Thyroid gland (tissue), 4 donors: ENCODE data around the gene HEXIM1. TPM values are rescaled to one million over a fixed set of nuclear protein-coding genes. Genes with fewer than 3 reads are reported as not detected.
A peak's percentile ranks its signal among the peaks of the same experiment; 100 is the strongest.

Source experiments
- DNase-seq, 2 donors: peaks; one replicate each; pipeline ENCODE4 v3.0.0-alpha.2; 2019
- H3K27ac ChIP-seq, 3 donors: fragments of 200-600 bp; sonication (generic); 1 replicate in 2 of 3; 2 replicates in 1 of 3; pipeline ENCODE4 v1.5.1; 2016 to 2019; ENCODE audit warnings: mild to moderate bottlenecking in 1 of 3, moderate library complexity in 1 of 3
- H3K27me3 ChIP-seq: fragments of 200-600 bp; sonication (generic); one replicate; pipeline ENCODE4 v1.5.1; 2019
- H3K36me3 ChIP-seq, 2 donors: fragments of 200-600 bp; sonication (generic); one replicate each; pipeline ENCODE4 v1.5.1; 2016 to 2019
- H3K4me1 ChIP-seq, 2 donors: fragments of 200-600 bp; sonication (generic); one replicate each; pipeline ENCODE4 v1.5.1; 2017 to 2019
- H3K4me3 ChIP-seq, 3 donors: fragments of 200-600 bp; sonication (generic); replicated peaks in 1 of 3; 1 replicate in 2 of 3; 2 replicates in 1 of 3; pipeline ENCODE4 v1.5.1; 2016; ENCODE audit warnings: mild to moderate bottlenecking in 1 of 3
- H3K9me3 ChIP-seq: fragments of 200-600 bp; sonication (generic); one replicate; pipeline ENCODE4 v1.5.1; 2017
- POLR2A ChIP-seq, 2 donors: fragments of 450-650 bp; IDR thresholded peaks; one replicate each; pipeline ENCODE4 v1.6.1; 2017; ENCODE audit warnings: antibody characterized with exemption in 2 of 2, mild to moderate bottlenecking in 2 of 2, moderate library complexity in 1 of 2
- WGBS, 2 donors: methylation state at CpG; one replicate each; pipeline ENCODE4 v1.1.5; 2017; 5-methylcytosine and 5-hydroxymethylcytosine counted together
- intact Hi-C: fragments of 100-400 bp; cut with DNase I; formaldehyde crosslinking; loops from one replicate; pipeline ENCODE4 v1.15.1; 2023
- microRNA-seq: library from miRNA; unstranded; fragments of <30 nt; microRNA quantifications from one replicate; pipeline ENCODE4, GENCODE V29; 2016
- small RNA-seq: library from RNA; depleted of rRNA; stranded (forward); fragments of <200 nt; gene quantifications from one replicate; pipeline ENCODE3, GENCODE V24; 2016
- total RNA-seq, 4 donors: library from RNA; depleted of rRNA; stranded (reverse); fragments of >200 nt; gene quantifications; one replicate each; pipeline ENCODE4 v1.2.3, GENCODE V29; 2016
- TF ChIP-seq, protein P1 (sequence below), 6 experiments: fragments of 200-600 bp in 3 of 6; fragments of 450-650 bp in 3 of 6; sonication (generic) in 3 of 6; IDR thresholded peaks; one replicate each; pipeline ENCODE4 v1.5.1; 2016 to 2019; ENCODE audit warnings: antibody characterized with exemption in 6 of 6, mild to moderate bottlenecking in 2 of 6, inconsistent platforms in 1 of 6, moderate library complexity in 1 of 6

Gene HEXIM1
- total RNA-seq, 4 donors from 2014 or later = 15.6 to 33.5 (median 18.4) TPM

DNA sequence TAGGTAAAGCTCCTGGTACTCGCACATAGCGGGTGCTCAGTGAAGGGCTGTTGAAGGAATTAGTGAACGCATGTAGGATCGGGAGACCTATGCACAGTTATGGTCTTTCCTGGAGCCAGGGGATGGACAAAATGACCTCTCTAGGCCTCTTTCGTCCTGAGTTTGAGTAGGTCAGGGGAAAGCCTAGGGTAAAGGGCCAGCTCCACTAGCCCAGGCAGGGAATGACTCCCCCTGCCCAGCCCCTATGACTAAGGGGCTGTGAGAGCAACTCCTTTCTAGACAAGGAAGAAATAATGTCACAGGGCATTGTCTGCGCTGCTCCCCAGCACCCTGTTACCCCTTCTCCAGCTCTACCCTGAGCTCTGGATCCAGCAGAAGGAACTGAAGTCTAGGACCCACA is 48.8 kb downstream of the HEXIM1 start:
- TF ChIP-seq, protein P1, sequence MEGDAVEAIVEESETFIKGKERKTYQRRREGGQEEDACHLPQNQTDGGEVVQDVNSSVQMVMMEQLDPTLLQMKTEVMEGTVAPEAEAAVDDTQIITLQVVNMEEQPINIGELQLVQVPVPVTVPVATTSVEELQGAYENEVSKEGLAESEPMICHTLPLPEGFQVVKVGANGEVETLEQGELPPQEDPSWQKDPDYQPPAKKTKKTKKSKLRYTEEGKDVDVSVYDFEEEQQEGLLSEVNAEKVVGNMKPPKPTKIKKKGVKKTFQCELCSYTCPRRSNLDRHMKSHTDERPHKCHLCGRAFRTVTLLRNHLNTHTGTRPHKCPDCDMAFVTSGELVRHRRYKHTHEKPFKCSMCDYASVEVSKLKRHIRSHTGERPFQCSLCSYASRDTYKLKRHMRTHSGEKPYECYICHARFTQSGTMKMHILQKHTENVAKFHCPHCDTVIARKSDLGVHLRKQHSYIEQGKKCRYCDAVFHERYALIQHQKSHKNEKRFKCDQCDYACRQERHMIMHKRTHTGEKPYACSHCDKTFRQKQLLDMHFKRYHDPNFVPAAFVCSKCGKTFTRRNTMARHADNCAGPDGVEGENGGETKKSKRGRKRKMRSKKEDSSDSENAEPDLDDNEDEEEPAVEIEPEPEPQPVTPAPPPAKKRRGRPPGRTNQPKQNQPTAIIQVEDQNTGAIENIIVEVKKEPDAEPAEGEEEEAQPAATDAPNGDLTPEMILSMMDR (IDR thresholded peaks at IDR 0.05) = no peak
- no peak for TF ChIP-seq POLR2A (IDR thresholded peaks at IDR 0.05)
- H3K9me3 ChIP-seq = no peaks in the 10 kb centered on the region
- WGBS, 2 donors = 67 to 79% methylated on average over 6 of the region's 6 CpGs
- intact Hi-C loops = loop anchor here (5.0 to 10.0 kb wide), 2 partner anchors 60 to 272 kb away; partner anchors contain the start of gene ACBD4
- no peak for DNase-seq
- H3K36me3 ChIP-seq = no peaks in the 10 kb centered on the region
- H3K27ac ChIP-seq = peak overlapping the region in 1 of 3 donors; percentile 61
- no peak overlapping the region for H3K4me3 ChIP-seq
- peaks cover 0 to 13% of the 10 kb centered on the region in 2 donors for H3K4me1 ChIP-seq
- no peaks in the 10 kb centered on the region for H3K27me3 ChIP-seq

DNA sequence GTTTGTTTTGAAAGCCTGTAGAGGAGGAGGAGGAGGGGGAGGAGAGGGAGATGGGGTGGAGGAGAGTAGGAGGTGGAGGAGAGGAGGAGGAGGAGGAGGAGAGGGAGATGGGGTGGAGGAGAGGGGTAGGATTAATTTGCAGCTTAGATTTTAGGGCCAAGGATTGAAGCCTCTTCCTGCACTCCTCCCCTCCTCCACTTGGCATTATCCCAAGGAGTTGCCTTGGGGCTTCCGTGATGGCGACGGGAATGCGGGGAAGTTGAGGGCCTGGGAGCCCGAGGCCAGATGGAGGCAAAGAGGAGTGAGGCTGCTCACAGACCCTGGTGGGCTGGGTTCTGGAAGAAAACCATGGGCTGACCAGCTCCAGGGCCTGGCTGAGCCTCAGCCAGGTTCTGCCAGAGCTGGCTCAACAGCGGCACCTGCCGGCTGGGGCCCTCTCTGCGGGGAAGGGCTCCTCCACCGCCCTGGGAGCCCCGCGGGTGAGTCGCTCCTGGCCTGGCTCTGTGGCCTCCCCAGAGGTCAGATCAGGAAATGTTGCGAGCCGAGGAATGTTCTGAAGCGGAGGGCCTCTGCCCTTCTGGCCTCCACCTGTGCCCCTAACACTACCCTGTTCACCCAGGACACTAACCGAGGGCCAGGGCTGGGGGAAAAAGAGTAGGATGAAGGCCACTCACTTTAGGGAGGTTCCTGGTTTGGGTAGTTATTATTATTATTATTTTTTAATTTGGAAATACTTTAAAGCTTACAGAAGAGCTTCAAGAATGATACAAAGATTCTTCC is 49.5 kb downstream of the HEXIM1 start:
- Histone ChIP-seq H3K9me3 (no peaks in the 10 kb centered on the region), H3K27ac (peak overlapping the region; percentile 20 to 61 (median 60)), H3K4me1 (peaks cover 0 to 13% of the 10 kb centered on the region in 2 donors), H3K27me3 (no peaks in the 10 kb centered on the region), H3K4me3 (no peak overlapping the region), H3K36me3 (no peaks in the 10 kb centered on the region)
- no peak for TF ChIP-seq POLR2A (IDR thresholded peaks at IDR 0.05)
- TF ChIP-seq, protein P1 (IDR thresholded peaks at IDR 0.05) = peak; percentile 94 to 99 (median 99)
- peak; percentile 90 to 94 for DNase-seq
- WGBS, 2 donors = 4 to 5% methylated on average over 9 to 13 of the region's 16 CpGs
- intact Hi-C loops = loop anchor here (5.0 to 10.0 kb wide), 2 partner anchors 60 to 273 kb away; partner anchors contain the start of gene ACBD4

DNA sequence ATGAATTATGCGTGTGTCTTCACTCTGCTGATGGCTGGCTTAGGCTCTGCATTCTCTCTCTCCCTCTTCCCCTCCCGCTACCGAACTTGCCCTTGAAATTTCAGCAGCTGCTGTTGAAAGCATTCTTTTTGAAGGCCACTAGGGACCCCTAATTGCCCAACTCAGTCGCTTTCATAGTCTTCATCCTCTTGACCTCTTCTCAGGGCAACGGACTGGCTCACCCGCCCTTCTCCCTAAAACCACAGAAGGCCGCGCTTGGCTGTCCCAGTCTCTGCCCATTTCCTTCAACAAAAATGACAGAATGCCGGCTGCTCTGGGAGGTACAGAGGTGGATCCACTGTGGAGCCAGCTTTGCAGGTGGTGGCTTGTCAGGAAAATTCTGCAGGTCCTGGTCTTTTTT is 52.4 kb downstream of the HEXIM1 start:
- Histone ChIP-seq H3K4me1 (peaks cover 0 to 13% of the 10 kb centered on the region in 2 donors), H3K27me3 (no peaks in the 10 kb centered on the region), H3K27ac (no peak overlapping the region), H3K4me3 (no peak overlapping the region), H3K9me3 (no peaks in the 10 kb centered on the region), H3K36me3 (no peaks in the 10 kb centered on the region)
- 63 to 64% methylated on average over 9 of the region's 9 CpGs for WGBS, 2 donors
- DNase-seq = peak; percentile 23 to 34
- intact Hi-C loops = no loop called here
- no peak for TF ChIP-seq POLR2A (IDR thresholded peaks at IDR 0.05)
- TF ChIP-seq, protein P1 (IDR thresholded peaks at IDR 0.05) = no peak

DNA sequence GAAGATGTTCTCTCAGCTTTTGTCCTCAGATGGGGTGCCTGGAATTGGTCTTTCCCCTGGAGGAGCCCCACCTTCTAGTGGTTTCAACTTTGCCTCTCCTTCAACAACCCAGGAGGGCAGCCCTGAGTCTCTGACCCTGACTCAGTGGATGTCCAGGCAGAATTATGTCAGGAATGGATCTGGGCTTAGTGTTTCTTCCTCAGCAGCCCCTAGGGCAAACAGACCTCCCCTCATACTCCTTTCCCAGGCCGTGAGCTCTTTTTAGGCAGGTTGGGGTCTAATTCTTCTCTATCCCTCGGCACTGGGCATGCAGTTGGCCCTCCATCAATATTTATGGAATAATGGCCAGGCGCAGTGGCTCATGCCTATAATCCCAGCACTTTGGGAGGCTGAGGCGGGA is 53.2 kb downstream of the HEXIM1 start:
- Histone ChIP-seq H3K4me1 (peaks cover 0 to 13% of the 10 kb centered on the region in 2 donors), H3K4me3 (no peak overlapping the region), H3K27me3 (no peaks in the 10 kb centered on the region), H3K36me3 (no peaks in the 10 kb centered on the region), H3K27ac (no peak overlapping the region), H3K9me3 (no peaks in the 10 kb centered on the region)
- TF ChIP-seq POLR2A (IDR thresholded peaks at IDR 0.05) = no peak
- TF ChIP-seq, protein P1 (IDR thresholded peaks at IDR 0.05) = no peak
- intact Hi-C loops = no loop called here
- DNase-seq = no peak
- 97 to 99% methylated on average over 4 of the region's 4 CpGs for WGBS, 2 donors

Small RNA genes lying within 50 kb of the gene (microRNA-seq; reads per million reads assigned to microRNA genes)
- not detected for gene MIR6784

Small RNA genes lying within 50 kb of the gene (small RNA-seq; reads per million reads assigned to genes)
- gene MIR6784 = not detected

Other genes with a start within 250 kb of the HEXIM1 start
- 100 to 1,000 TPM in 1 of 4 donors, 10 to 100 TPM in 3; 49.2 to 110 (median 75.1) TPM for gene EFTUD2, start 249.0 kb upstream of the HEXIM1 start, total RNA-seq
- gene GFAP, start 233.0 kb upstream of the HEXIM1 start, total RNA-seq = 1 to 10 TPM in 2 of 4 donors, under 1 TPM in 1, not detected in 1; 0.33 to 2.3 (median 2.0) TPM
- gene KIF18B, start 200.7 kb upstream of the HEXIM1 start, total RNA-seq = under 1 TPM in 3 of 4 donors, not detected in 1; 0.11 to 0.50 (median 0.34) TPM
- gene C1QL1, start 180.2 kb upstream of the HEXIM1 start, total RNA-seq = under 1 TPM in 2 of 4 donors, not detected in 2; 0.59 to 0.75 TPM
- 100 to 1,000 TPM in 1 of 4 donors, 10 to 100 TPM in 3; 53.5 to 102 (median 72.9) TPM for gene DCAKD, start 96.8 kb upstream of the HEXIM1 start, total RNA-seq
- gene NMT1, start 87.2 kb upstream of the HEXIM1 start, total RNA-seq = 10 to 100 TPM; 71.7 to 98.9 (median 85.2) TPM
- gene PLCD3, start 16.0 kb upstream of the HEXIM1 start, total RNA-seq = 10 to 100 TPM in 3 of 4 donors, 1 to 10 TPM in 1; 8.6 to 24.8 (median 16.9) TPM
- gene ACBD4, start 12.8 kb upstream of the HEXIM1 start, total RNA-seq = 10 to 100 TPM; 16.7 to 20.4 (median 17.7) TPM
- gene HEXIM2, start 13.4 kb downstream of the HEXIM1 start, total RNA-seq = 10 to 100 TPM in 2 of 4 donors, 1 to 10 TPM in 2; 3.9 to 16.3 (median 10.0) TPM
- gene FMNL1, start 73.4 kb downstream of the HEXIM1 start, total RNA-seq = 1 to 10 TPM; 3.2 to 7.6 (median 4.2) TPM
- gene SPATA32, start 113.6 kb downstream of the HEXIM1 start, total RNA-seq = not detected
- 10 to 100 TPM in 1 of 4 donors, 1 to 10 TPM in 3; 4.1 to 21.7 (median 6.2) TPM for gene MAP3K14, start 168.5 kb downstream of the HEXIM1 start, total RNA-seq